HG03558 (cell line): ENCODE data around the gene IQCH.
"Not testable (repeated sequence)": the region's sequence is repeated elsewhere in the genome, so short reads cannot be mapped to it uniquely, and the experiment has no call there.

ENCODE experiments used
- ATAC-seq: cut with Tn5 transposase; IDR thresholded peaks from one replicate; pipeline ENCODE4 v1.9.1; 2021; ENCODE audit warnings: moderate number of reproducible peaks; ENCODE audit not compliant: unreplicated experiment; ENCODE audit errors: extremely low read depth

IQCH gene

DNA sequence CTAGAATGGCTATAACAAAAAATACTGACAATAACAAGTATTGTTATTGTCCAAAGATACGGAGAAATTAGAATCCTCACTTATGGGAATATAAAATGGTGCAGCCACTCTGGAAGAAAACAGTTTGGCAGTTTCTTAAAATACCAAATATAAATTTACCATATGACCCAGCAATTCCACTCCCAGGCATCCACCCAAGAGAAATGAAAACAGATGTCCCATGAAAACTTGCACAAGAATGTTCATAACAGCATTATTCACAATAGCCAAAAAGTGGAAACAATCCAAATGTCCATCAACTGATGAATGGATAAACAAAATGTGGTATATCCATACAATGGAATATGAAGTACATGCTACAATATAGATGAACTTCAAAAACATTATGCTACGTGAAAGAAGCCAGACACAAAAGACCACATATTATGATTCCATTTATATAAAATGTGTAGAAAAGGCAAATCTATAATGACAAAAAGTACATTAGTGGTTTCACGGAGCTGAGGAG lies 9.6 kb upstream of the IQCH start:
- ATAC-seq, result no peak

DNA sequence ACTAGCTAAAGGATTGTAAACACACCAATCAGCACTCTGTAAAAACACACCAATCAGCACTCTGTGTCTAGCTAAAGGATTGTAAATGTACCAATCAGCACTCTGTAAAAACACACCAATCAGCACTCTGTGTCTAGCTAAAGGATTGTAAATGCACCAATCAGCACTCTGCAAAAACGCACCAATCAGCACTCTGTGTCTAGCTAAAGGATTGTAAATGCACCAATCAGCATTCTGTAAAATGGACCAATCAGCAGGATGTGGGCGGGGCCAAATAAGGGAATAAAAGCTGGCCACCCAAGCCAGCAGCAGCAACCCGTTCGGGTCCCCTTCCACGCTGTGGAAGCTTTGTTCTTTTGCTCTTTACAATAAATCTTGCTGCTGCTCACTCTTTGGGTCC lies 8.0 kb upstream of the IQCH start:
- not testable (repeated sequence) for ATAC-seq

DNA sequence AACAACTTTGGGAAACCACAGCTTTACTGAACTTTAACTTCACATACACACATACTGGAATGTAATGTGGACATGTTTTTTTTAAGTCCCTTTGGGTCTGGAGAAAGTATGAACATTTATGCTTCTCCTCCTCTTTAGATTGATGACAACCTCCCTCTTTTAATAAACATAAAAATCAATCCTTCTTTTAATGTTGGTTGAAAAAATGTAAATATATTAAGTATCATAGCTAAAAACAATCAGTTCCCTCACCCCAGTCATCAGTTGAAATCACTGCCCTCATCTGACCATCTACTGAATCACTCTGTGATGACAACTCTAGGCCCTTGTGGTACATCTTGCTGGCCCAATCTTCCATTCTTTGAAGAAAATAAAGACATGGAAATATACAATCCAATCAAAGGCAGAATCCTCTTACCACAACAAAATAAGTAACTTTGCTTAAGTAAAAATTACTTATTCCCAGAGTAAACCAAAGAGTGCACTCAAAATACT lies 6.5 kb upstream of the IQCH start:
- no peak for ATAC-seq

DNA sequence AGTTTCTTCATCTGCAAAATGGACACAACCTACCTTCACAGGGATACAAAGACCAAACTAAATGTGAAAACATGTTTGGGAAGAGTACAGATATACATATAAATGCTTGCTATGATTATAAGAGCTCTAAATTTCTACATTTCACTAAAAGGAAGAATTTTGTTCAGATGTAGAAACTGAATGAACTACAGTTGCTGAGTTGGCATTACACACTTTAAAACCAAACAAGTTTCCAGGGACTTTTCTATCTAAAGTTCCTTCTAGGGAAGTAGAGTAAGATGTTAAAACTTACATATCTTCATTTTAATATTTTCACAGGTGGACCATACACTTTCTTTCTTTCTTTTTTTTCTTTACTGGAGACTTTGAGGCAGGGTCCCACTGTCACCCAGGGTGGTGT lies 4.8 kb upstream of the IQCH start:
- ATAC-seq, result no peak

DNA sequence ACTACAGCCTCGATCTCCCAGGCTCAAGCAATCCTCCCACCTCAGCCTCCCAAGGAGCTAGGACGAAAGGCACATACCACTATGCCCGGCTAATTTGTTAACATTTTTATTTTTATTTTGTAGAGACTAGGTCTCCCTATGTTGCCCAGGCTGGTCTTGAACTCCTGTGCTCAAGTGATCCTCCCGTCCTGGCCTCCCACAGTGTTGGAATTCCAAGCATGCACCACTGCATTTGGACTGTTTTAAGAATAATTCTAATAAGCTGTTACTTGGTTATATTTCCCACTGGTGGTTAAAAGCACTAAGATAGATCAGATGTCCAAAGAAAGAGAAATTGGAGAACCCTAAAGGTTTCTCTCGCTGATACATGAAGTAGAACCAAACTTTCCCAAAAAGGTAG lies 3.3 kb upstream of the IQCH start:
- ATAC-seq, result no peak

DNA sequence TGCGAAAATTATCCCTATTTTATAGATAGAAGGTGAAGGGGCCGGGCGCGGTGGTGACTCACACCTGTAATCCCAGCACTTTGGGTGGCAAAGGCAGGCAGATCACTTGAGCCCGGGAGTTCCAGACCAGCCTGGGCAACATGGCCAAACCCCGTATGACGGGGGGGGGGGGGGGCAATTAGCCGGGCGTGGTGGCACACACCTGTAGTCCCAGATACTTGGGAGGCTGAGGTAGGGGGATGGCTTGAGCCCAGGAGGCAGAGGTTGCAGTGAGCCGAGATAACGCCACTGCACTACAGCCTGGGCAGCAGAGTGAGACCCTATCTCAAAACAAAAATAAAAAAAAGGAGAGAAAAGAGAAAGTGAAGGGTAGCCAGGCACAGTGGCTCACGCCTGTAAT lies 1.5 kb upstream of the IQCH start:
- no peak for ATAC-seq

DNA sequence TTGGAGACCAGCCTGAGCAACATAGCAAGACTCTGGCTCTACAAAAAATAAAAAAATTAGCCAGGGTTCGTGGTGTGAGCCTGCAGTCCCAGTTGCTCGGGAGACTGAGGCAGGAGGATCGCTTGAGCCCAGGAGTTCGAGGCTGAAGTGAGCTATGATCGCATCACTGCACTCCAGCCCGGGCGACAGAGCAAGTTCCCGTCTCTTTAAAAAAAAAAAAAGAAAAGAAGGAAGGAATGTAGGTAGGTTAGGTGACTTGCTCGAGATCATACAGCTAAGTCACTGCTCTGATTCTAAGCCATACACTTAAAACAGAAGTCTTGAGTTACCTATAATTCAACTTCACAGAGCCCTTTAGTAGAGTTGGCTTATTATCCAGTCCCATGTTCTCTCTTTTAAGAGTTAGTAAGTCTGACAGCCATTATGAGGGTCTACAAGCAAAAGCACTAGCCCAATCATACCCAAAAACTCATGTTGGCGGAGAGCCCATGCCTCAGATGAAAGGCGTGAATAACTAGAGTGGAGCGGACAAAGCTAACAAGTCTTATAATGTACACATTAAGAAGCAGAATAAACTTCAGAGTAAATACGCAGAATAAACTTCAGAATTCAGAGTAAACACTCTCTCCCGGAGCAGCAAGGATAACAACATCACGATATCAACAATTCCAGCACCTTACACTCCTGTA lies 893 bp upstream of the IQCH start:
- ATAC-seq, result no peak

DNA sequence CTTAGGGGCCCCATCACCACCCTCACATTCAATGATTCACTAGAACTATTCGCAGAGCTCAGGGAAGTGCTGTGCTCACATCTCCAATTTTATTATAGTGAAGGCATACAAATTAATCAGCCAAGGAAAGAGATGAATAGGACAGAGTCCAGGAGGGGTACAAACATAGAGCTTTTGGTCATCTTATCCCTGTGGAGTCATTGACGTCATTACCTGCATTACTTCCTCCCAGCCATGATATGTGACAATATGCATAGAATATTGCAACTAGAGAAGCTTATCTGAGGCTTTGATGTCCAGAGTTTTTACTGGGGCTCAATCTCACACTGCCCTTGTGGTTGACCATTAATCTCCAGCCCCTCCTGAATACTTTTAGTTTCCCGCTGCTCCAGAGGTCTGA lies 1.5 kb downstream of the IQCH start:
- no peak for ATAC-seq

DNA sequence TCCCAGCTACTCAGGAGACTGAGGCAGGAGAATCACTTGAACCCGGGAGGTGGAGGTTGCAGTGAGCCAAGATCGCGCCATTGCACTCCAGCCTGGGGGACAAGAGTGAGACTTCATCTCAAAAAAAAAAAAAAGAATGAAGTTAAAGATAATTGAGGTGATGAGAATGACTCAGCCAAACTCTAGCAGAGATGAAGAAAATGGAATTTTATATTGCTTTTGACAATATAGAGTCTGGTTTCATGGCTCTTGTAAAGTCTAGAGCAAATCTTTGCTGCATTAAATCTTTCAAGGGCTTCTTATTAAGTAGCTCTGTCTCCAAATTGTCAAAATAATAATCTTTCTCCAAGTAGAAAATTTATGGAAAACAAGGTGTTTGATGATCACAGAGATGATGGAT lies 3.8 kb downstream of the IQCH start:
- ATAC-seq, result not testable (repeated sequence)

DNA sequence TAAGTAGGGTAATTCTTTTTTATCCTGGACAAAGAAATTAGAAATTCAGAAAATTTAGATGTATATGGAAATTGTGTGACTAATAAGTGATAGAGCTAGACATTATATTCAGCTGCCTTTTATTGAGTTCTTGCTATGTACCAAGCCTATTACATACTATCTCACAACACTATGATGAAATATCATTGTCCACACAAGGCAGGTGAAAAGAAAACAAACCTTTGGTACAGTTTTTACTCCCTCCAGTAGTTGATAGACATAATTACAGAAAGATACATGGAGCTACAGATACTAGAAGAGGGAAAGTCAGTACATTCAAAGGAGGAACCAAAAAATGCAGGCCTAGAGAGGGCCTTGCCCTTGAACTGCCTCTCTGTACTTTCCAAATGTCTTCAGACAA lies 4.8 kb downstream of the IQCH start:
- ATAC-seq, result no peak

DNA sequence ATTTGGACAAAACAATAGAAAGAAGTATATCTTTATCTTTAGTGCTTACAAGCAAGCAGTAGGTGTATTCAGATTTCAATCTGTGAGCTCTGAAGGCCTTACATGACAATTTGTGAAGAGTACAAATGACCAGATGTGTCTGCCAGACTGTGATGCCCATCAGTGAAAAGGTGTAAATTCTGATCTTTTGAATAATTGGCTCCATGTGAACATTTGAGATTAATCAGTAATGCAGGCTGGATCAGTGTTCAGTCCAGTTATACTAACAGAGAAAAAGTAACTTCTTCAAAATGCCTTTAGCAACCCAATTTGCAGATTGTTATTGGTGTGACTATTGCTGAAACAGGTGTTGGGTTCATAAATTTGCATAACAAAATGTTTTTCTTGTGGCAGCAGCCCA lies 5.2 kb downstream of the IQCH start:
- no peak for ATAC-seq

DNA sequence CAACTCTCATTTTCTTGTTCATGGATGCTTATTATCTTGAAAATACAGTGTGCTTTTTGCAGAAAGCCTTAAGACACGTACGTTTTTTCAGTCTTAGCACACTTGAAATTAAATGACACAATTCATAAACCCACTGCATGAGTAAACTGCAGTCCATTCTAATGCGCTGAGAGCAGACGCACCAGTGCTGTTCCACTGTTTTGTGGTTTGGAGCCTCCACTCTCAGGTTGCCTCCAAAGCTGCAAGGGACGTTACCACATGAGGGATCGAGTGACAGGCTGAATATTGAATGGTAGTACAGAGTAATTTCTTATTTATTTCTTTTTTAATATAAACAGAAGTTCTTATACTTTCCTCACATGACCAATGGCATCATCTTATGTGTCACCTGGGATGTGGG lies 12.3 kb downstream of the IQCH start:
- ATAC-seq, result no peak

DNA sequence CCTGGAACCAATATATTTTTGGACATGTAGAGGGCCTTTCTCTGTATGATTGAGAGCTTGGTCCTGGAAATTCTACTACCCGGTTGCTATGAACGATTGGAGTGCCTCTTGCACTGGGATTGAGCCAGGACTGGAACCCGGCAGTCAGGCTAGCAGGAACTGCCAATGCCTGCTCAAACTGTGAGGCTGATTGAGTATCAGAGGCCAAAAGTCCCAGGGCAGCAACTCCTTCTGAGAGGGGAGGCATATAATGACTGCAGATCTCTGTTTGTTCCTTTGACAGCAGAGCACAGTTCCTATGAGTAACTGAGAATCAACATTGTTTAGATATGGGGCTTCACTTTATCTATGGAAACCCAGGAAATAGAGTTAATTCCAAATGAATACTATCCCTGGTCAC lies 12.9 kb downstream of the IQCH start:
- no peak for ATAC-seq

DNA sequence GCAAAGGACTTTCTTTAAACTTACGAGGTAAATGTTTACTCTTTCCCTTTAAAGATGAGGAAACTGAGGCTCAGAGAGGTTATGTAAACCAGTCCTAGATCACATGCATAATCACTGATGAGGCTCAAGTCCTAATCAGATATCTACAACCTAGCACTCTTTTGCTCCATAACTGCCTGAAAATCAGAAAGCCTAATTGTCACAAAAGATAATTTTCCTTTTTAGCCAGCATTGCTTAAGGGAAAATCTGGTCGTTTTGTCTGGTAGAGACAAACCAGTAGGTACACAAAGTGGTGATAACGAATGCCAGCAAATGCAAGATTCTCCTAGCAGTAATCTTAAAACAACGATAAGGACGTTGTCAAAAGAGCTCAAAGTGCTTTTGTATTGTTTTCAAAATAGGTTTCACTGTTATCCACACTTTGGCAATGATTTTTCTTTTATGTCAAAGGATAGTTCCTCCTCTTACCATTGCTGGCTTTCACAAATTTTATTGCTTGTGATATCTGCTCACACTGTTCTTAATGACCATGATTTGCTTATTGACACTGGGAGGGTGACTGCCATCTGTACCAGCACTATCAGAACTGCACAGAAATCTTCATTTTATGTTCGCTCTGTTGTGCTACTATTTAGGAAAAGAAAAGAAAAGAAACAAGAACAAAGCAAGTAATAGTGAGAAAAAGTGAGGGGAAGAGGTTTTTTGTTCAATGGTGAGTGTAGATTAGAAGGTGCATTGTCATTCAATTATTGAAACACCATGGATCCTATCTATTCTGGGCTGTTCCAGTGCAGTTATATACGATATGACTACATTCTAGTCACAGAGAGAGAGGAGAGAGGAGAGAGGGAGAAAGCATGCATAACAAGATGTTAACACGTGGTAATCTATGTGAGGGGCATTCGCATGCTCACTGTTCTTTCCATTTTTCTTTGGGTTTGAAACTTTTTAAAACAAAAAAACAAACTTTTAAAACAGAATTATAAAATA lies 13.7 kb downstream of the IQCH start:
- ATAC-seq, result no peak

DNA sequence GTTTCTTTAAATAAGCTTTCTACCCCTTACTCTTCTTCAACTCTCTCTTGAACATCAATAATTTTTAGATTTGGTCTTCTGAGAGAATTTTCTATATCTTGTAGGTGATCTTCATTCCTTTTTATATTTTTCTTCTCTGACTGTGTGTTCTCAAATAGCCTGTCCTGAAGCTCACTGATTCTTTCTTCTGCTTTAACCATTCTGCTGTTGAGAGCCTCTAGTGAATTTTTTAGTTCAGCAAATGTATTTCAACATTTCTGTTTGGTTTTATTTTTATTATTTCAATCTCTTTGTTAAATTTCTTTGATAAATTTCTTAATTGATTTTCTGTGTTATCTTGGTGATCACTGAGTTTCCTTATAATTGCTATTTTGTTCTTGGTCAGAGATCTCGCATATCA lies 19.6 kb downstream of the IQCH start:
- no peak for ATAC-seq

DNA sequence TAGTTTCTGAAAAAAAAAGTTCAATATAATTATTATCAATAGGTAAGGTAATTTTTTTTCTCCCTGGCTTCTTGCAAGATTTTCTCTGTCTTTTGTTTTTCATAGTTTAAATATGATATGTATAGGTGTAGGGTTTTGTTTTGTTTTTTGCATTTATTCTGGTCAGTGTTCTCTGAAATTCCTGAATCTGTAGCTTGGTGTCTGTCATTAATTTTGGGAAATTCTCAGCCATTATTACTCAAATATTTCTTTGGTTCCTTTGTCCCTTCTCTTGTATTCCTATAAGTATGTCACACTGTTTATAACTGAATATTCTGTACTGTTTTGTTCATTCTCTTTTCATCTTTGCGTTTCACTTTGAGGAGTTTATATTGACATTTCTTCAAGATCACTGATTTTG lies 22.1 kb downstream of the IQCH start:
- no peak for ATAC-seq

DNA sequence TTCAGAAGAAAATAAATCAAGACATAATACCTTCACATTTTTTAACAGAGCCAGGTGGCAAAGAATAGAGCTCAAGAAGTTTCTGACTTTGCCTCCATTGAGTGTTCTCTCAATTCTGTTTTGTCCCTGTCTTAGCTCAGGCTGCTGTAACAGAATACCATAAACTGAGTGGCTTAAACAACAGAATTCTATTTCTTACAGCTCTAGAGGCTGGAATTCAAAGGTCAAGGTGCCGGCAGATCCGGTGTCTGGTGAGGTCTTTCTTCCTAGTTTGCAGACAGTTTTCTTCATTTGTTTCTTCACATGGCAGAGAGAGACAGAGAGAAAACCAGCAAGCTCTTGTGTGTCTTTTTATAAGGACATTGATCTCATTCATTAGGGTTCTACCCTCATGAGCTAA lies 25.6 kb downstream of the IQCH start:
- no peak for ATAC-seq

DNA sequence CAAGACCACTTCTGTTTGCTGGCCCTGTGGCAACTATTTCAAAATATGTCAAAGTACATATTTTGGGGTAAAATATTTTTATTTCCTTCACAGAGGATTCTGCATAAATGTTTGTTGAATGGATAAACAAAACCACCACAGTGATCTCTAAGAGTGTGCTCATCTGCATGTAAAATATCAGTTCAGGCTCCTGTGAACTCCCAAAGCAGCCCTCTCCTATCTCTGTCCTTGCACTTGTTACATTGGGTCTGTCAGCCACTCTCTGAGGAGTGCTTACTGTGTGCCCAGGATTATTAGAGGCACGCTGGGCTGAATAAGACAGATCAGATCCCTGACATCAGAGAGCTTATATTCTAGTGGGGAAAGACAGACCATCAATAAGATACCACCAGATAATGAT lies 27.1 kb downstream of the IQCH start:
- ATAC-seq, result no peak

DNA sequence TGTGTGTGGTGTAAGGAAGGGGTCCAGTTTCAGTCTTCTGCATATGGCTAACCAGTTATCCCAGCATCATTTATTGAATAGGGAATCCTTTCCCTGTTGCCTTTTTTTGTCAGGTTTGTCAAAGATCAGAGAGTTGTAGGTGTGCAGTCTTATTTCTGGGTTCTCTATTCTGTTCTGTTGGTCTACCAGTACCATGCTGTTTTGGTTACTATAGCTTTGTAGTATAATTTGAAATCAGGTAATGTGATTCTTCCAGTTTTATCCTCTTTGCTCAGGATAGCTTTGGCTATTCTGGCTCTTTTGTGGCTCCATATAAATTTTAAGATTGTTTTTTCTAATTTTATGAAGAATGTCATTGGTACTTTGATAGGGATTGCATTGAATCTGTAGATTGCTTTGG lies 31.0 kb downstream of the IQCH start:
- ATAC-seq, result not testable (repeated sequence)

DNA sequence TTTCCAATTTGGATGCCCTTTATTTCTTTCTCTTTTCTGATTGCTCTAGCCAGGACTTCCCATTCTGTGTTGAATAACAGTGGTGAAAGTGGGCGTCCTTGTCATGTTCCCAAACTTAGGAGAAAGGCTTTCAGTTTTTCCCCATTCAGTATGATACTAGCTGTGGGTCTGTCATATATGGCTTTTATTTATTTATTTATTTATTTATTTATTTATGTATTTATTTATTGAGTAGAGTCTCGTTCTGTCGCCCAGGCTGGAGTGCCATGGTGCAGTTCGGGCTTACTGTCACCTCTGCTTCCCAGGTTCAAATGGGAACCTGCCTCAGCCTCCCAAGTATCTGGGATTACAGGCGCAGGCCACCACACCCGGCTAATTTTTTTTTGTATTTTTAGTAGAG lies 31.8 kb downstream of the IQCH start:
- ATAC-seq, result not testable (repeated sequence)

DNA sequence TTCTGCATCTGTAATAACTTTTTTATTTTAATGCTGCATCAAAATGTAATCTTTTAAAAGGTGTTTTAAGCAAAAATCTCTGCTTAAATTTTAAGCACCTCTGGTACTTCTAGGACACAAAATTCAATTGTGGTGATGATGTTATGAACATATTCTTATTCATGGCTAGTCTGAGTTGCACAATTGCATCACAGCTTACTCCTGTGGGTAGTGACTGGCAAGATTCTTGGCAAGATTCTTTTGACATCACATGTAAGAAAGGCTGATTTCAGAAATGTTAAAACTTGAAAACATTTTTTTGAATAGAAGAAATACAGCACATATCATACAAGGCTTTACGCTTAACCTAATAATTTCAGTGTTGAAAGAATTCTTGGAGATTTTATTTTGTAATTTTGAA lies 35.7 kb downstream of the IQCH start:
- no peak for ATAC-seq
